H9 (cell line): ENCODE results near the gene ITIH4. TPM values are rescaled to one million over a fixed set of nuclear protein-coding genes. Genes with fewer than 3 reads are reported as not detected.

Source experiments
- DNase-seq: peaks from one replicate; pipeline ENCODE4 v3.0.0-alpha.2; 2017
- H2AFZ ChIP-seq: one replicate; pipeline ENCODE4 v1.6.1; 2013; ENCODE audit warnings: mild to moderate bottlenecking, low read length, control low read depth, moderate library complexity
- H2AK5ac ChIP-seq: 2 replicates; pipeline ENCODE4 v1.6.1; 2013; ENCODE audit warnings: low read length, control low read depth, mixed read lengths; ENCODE audit not compliant: insufficient read length
- H2BK120ac ChIP-seq: one replicate; pipeline ENCODE4 v1.6.1; 2013; ENCODE audit warnings: low read depth, mild to moderate bottlenecking, low read length, control low read depth, inconsistent platforms; ENCODE audit not compliant: poor library complexity, severe bottlenecking
- H2BK12ac ChIP-seq: 2 replicates; pipeline ENCODE4 v1.6.1; 2013; ENCODE audit warnings: low read length, control low read depth, mixed read lengths, low read depth; ENCODE audit not compliant: insufficient read length
- H2BK15ac ChIP-seq: 2 replicates; pipeline ENCODE4 v1.6.1; 2013; ENCODE audit warnings: low read depth, low read length, control low read depth
- H2BK20ac ChIP-seq: one replicate; pipeline ENCODE4 v1.6.1; 2013; ENCODE audit warnings: low read depth, mild to moderate bottlenecking, low read length, control low read depth, inconsistent platforms; ENCODE audit not compliant: poor library complexity, severe bottlenecking
- H2BK5ac ChIP-seq: 2 replicates; pipeline ENCODE4 v1.6.1; 2013; ENCODE audit warnings: low read length, control low read depth, mixed read lengths; ENCODE audit not compliant: insufficient read length
- H3K14ac ChIP-seq: 2 replicates; pipeline ENCODE4 v1.6.1; 2013; ENCODE audit warnings: low read length, control low read depth; ENCODE audit not compliant: insufficient read depth
- H3K18ac ChIP-seq: 2 replicates; pipeline ENCODE4 v1.6.1; 2013; ENCODE audit warnings: low read depth, mild to moderate bottlenecking, mixed read lengths, low read length, control low read depth; ENCODE audit not compliant: insufficient read length
- H3K23ac ChIP-seq: 2 replicates; pipeline ENCODE4 v1.6.1; 2013; ENCODE audit warnings: low read length, control low read depth, mixed read lengths, low read depth; ENCODE audit not compliant: insufficient read length
- H3K23me2 ChIP-seq: 2 replicates; pipeline ENCODE4 v1.6.1; 2013; ENCODE audit warnings: low read depth, mild to moderate bottlenecking, mixed read lengths, low read length, control low read depth; ENCODE audit not compliant: insufficient read length, poor library complexity, severe bottlenecking
- H3K27ac ChIP-seq: 2 replicates; pipeline ENCODE4 v1.5.1; 2013; ENCODE audit warnings: low read length, control low read depth, mixed read lengths, low read depth; ENCODE audit not compliant: insufficient read length
- H3K27me3 ChIP-seq: 2 replicates; pipeline ENCODE4 v1.6.1; 2013; ENCODE audit warnings: low read length, control low read depth, inconsistent platforms; ENCODE audit not compliant: insufficient read depth
- H3K4ac ChIP-seq: 2 replicates; pipeline ENCODE4 v1.6.1; 2013; ENCODE audit warnings: low read depth, mild to moderate bottlenecking, control low read depth, inconsistent platforms, low read length, moderate library complexity
- H3K4me1 ChIP-seq: 2 replicates; pipeline ENCODE4 v1.6.1; 2013; ENCODE audit warnings: low read length, control low read depth, inconsistent platforms; ENCODE audit not compliant: insufficient read depth
- H3K4me2 ChIP-seq: 2 replicates; pipeline ENCODE4 v1.6.1; 2013; ENCODE audit warnings: low read length, control low read depth, mixed read lengths; ENCODE audit not compliant: insufficient read length, insufficient read depth
- H3K56ac ChIP-seq: 2 replicates; pipeline ENCODE4 v1.6.1; 2013; ENCODE audit warnings: low read depth, mild to moderate bottlenecking, mixed read lengths, low read length, control low read depth; ENCODE audit not compliant: insufficient read length
- H3K79me1 ChIP-seq: 2 replicates; pipeline ENCODE4 v1.6.1; 2013; ENCODE audit warnings: low read depth, mild to moderate bottlenecking, moderate library complexity, low read length, control low read depth, inconsistent platforms; ENCODE audit not compliant: insufficient read depth, poor library complexity, severe bottlenecking
- H3K79me2 ChIP-seq: 2 replicates; pipeline ENCODE4 v1.6.1; 2013; ENCODE audit warnings: low read length, control low read depth, inconsistent platforms; ENCODE audit not compliant: insufficient read depth
- H3K9ac ChIP-seq: 2 replicates; pipeline ENCODE4 v1.6.1; 2013; ENCODE audit warnings: low read length, control low read depth, mixed read lengths; ENCODE audit not compliant: insufficient read length; ENCODE audit errors: extremely low read depth
- H3K9me3 ChIP-seq: one replicate; pipeline ENCODE4 v1.6.1; 2013; ENCODE audit warnings: low read depth, low read length, inconsistent platforms; ENCODE audit not compliant: control insufficient read depth
- H3T11ph ChIP-seq: one replicate; pipeline ENCODE4 v1.6.1; 2013; ENCODE audit warnings: mild to moderate bottlenecking, low read length, control low read depth, inconsistent platforms
- H4K20me1 ChIP-seq: one replicate; pipeline ENCODE4 v1.6.1; 2013; ENCODE audit not compliant: control insufficient read depth, insufficient read length, insufficient read depth
- H4K5ac ChIP-seq: 2 replicates; pipeline ENCODE4 v1.6.1; 2013; ENCODE audit warnings: low read depth, mild to moderate bottlenecking, mixed read lengths, low read length, control low read depth; ENCODE audit not compliant: insufficient read length
- H4K8ac ChIP-seq: replicated peaks from 2 replicates; pipeline ENCODE4 v1.6.1; 2013; ENCODE audit warnings: low read length, control low read depth, mixed read lengths, low read depth; ENCODE audit not compliant: insufficient read length
- H4K91ac ChIP-seq: 2 replicates; pipeline ENCODE4 v1.6.1; 2013; ENCODE audit warnings: low read depth, mild to moderate bottlenecking, moderate library complexity, mixed read lengths, low read length, control low read depth; ENCODE audit not compliant: insufficient read length
- H3K27ac Mint-ChIP-seq, 3 experiments: 2 replicates in 2 of 3; 3 replicates in 1 of 3; pipeline ENCODE4 v1.8.0; 2020 to 2021; ENCODE audit warnings: mixed read lengths in 3 of 3, mild to moderate bottlenecking in 1 of 3, moderate library complexity in 1 of 3
- H3K27me3 Mint-ChIP-seq: 2 replicates; pipeline ENCODE4 v1.8.0; 2021; ENCODE audit warnings: low read depth, mild to moderate bottlenecking, moderate library complexity, mixed read lengths
- H3K36me3 Mint-ChIP-seq, 3 experiments: 2 replicates in 2 of 3; 3 replicates in 1 of 3; pipeline ENCODE4 v1.8.0; 2020 to 2021; ENCODE audit warnings: low read depth in 3 of 3, mixed read lengths in 3 of 3; ENCODE audit not compliant: insufficient read depth in 1 of 3
- H3K4me1 Mint-ChIP-seq, 2 experiments: 2 replicates each; pipeline ENCODE4 v1.8.0; 2020; ENCODE audit warnings: mixed read lengths in 2 of 2
- H3K4me3 Mint-ChIP-seq, 2 experiments: 2 replicates in 1 of 2; 3 replicates in 1 of 2; pipeline ENCODE4 v1.8.0; 2020 to 2021; ENCODE audit warnings: mild to moderate bottlenecking in 2 of 2, mixed read lengths in 2 of 2, moderate library complexity in 1 of 2
- H3K9me3 Mint-ChIP-seq, 2 experiments: 2 replicates in 1 of 2; 3 replicates in 1 of 2; pipeline ENCODE4 v1.8.0; 2020; ENCODE audit warnings: mild to moderate bottlenecking in 2 of 2, mixed read lengths in 2 of 2, moderate library complexity in 1 of 2
- WGBS: extraction: QIAGEN DNeasy Blood & Tissue Kit; methylation state at CpG from one replicate; pipeline ENCODE4 v1.1.7; 2013; ENCODE audit warnings: missing lambda C conversion rate, low lambda C conversion rate, mixed read lengths; ENCODE audit not compliant: insufficient read length; ENCODE audit errors: extremely low coverage; 5-methylcytosine and 5-hydroxymethylcytosine counted together
- total RNA-seq: library from RNA; stranded (reverse); gene quantifications from 2 replicates; pipeline ENCODE4 v1.2.1, GENCODE V29; 2021
- TF ChIP-seq, protein P1 (sequence below): fragments of 200-600 bp; sonication (generic); conservative IDR thresholded peaks from 3 replicates; pipeline ENCODE4 v1.8.0; 2021; ENCODE audit warnings: antibody characterized with exemption, mild to moderate bottlenecking

Gene ITIH4
- total RNA-seq, 1 experiment from 2014 or later = 3.0 TPM

DNA sequence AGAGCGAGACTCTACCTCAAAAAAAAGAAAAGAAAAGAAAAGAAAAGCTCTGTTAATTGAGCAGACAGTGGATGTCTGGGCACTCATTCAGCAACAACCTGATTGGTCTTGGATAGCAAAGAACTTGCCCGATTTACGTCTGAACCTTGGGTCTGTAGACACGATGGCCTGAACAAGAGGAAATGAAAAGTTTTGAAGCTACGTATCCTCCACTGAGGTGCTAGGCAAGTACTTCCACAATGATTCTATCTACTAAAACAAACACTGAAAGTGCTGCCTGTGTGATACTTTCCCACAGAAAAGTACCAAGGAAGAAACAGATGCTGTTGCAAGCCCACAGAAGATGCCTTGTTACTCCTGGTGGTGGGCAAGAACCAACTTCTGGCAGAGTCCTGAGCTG is 26.2 kb upstream of the ITIH4 start:
- Mint-ChIP-seq H3K36me3 (peaks cover 0 to 6% (median 5%) of the 10 kb centered on the region in 3 experiments; a peak in 4 of 7 replicates), H3K4me1 (no peaks in the 10 kb centered on the region)

More for the DNA sequence above, 26.2 kb upstream of the ITIH4 start:
- Mint-ChIP-seq H3K27ac (peak overlapping the region in 1 of 3 experiments; percentile 75; a peak in 1 of 7 replicates), H3K9me3 (no peaks in the 10 kb centered on the region), H3K27me3 (no peaks in the 10 kb centered on the region), H3K4me3 (no peak overlapping the region)
- no peak overlapping the region for H3K14ac ChIP-seq
- H3K18ac ChIP-seq = no peak overlapping the region
- H4K91ac ChIP-seq = no peak overlapping the region
- H4K20me1 ChIP-seq = no peaks in the 10 kb centered on the region
- H3K9me3 ChIP-seq = no peaks in the 10 kb centered on the region
- no peak overlapping the region for H3K23ac ChIP-seq
- no peak overlapping the region for H2BK20ac ChIP-seq
- H3K23me2 ChIP-seq = no peaks in the 10 kb centered on the region
- no peak overlapping the region for H4K8ac ChIP-seq
- no peaks in the 10 kb centered on the region for H3K27me3 ChIP-seq
- no peak overlapping the region for H2BK5ac ChIP-seq
- no peak overlapping the region for H3K4me2 ChIP-seq
- H3K79me1 ChIP-seq = no peaks in the 10 kb centered on the region
- H4K5ac ChIP-seq = no peak overlapping the region
- no peak overlapping the region for H2AK5ac ChIP-seq
- H3K9ac ChIP-seq = no peak overlapping the region
- no peak overlapping the region for H2BK120ac ChIP-seq
- H3K4me1 ChIP-seq = no peaks in the 10 kb centered on the region
- H3K56ac ChIP-seq = no peak overlapping the region
- no peak overlapping the region for H3T11ph ChIP-seq
- no peak overlapping the region for H2AFZ ChIP-seq
- H3K79me2 ChIP-seq = no peaks in the 10 kb centered on the region
- no peak overlapping the region for H3K4ac ChIP-seq
- no peak overlapping the region for H3K27ac ChIP-seq
- TF ChIP-seq, protein P1, sequence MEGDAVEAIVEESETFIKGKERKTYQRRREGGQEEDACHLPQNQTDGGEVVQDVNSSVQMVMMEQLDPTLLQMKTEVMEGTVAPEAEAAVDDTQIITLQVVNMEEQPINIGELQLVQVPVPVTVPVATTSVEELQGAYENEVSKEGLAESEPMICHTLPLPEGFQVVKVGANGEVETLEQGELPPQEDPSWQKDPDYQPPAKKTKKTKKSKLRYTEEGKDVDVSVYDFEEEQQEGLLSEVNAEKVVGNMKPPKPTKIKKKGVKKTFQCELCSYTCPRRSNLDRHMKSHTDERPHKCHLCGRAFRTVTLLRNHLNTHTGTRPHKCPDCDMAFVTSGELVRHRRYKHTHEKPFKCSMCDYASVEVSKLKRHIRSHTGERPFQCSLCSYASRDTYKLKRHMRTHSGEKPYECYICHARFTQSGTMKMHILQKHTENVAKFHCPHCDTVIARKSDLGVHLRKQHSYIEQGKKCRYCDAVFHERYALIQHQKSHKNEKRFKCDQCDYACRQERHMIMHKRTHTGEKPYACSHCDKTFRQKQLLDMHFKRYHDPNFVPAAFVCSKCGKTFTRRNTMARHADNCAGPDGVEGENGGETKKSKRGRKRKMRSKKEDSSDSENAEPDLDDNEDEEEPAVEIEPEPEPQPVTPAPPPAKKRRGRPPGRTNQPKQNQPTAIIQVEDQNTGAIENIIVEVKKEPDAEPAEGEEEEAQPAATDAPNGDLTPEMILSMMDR = no peak
- WGBS = no CpG with 5 or more reads among the region's 5 CpGs
- no peak overlapping the region for H2BK12ac ChIP-seq
- no peak overlapping the region for H2BK15ac ChIP-seq
- DNase-seq = no peak
